H9 (cell line): ENCODE measurements around the gene ARMC9. TPM values are rescaled to one million over a fixed set of nuclear protein-coding genes. Genes with fewer than 3 reads are reported as not detected.
A peak's percentile ranks its signal among the peaks of the same experiment; 100 is the strongest.

ENCODE experiments used
- DNase-seq: peaks from one replicate; pipeline ENCODE4 v3.0.0-alpha.2; 2017
- H2AFZ ChIP-seq: one replicate; pipeline ENCODE4 v1.6.1; 2013; ENCODE audit warnings: mild to moderate bottlenecking, low read length, control low read depth, moderate library complexity
- H2AK5ac ChIP-seq: 2 replicates; pipeline ENCODE4 v1.6.1; 2013; ENCODE audit warnings: low read length, control low read depth, mixed read lengths; ENCODE audit not compliant: insufficient read length
- H2BK120ac ChIP-seq: one replicate; pipeline ENCODE4 v1.6.1; 2013; ENCODE audit warnings: low read depth, mild to moderate bottlenecking, low read length, control low read depth, inconsistent platforms; ENCODE audit not compliant: poor library complexity, severe bottlenecking
- H2BK12ac ChIP-seq: 2 replicates; pipeline ENCODE4 v1.6.1; 2013; ENCODE audit warnings: low read length, control low read depth, mixed read lengths, low read depth; ENCODE audit not compliant: insufficient read length
- H2BK15ac ChIP-seq: 2 replicates; pipeline ENCODE4 v1.6.1; 2013; ENCODE audit warnings: low read depth, low read length, control low read depth
- H2BK20ac ChIP-seq: one replicate; pipeline ENCODE4 v1.6.1; 2013; ENCODE audit warnings: low read depth, mild to moderate bottlenecking, low read length, control low read depth, inconsistent platforms; ENCODE audit not compliant: poor library complexity, severe bottlenecking
- H2BK5ac ChIP-seq: 2 replicates; pipeline ENCODE4 v1.6.1; 2013; ENCODE audit warnings: low read length, control low read depth, mixed read lengths; ENCODE audit not compliant: insufficient read length
- H3K14ac ChIP-seq: 2 replicates; pipeline ENCODE4 v1.6.1; 2013; ENCODE audit warnings: low read length, control low read depth; ENCODE audit not compliant: insufficient read depth
- H3K18ac ChIP-seq: 2 replicates; pipeline ENCODE4 v1.6.1; 2013; ENCODE audit warnings: low read depth, mild to moderate bottlenecking, mixed read lengths, low read length, control low read depth; ENCODE audit not compliant: insufficient read length
- H3K23ac ChIP-seq: 2 replicates; pipeline ENCODE4 v1.6.1; 2013; ENCODE audit warnings: low read length, control low read depth, mixed read lengths, low read depth; ENCODE audit not compliant: insufficient read length
- H3K23me2 ChIP-seq: 2 replicates; pipeline ENCODE4 v1.6.1; 2013; ENCODE audit warnings: low read depth, mild to moderate bottlenecking, mixed read lengths, low read length, control low read depth; ENCODE audit not compliant: insufficient read length, poor library complexity, severe bottlenecking
- H3K27ac ChIP-seq: 2 replicates; pipeline ENCODE4 v1.5.1; 2013; ENCODE audit warnings: low read length, control low read depth, mixed read lengths, low read depth; ENCODE audit not compliant: insufficient read length
- H3K27me3 ChIP-seq: 2 replicates; pipeline ENCODE4 v1.6.1; 2013; ENCODE audit warnings: low read length, control low read depth, inconsistent platforms; ENCODE audit not compliant: insufficient read depth
- H3K4ac ChIP-seq: 2 replicates; pipeline ENCODE4 v1.6.1; 2013; ENCODE audit warnings: low read depth, mild to moderate bottlenecking, control low read depth, inconsistent platforms, low read length, moderate library complexity
- H3K4me1 ChIP-seq: 2 replicates; pipeline ENCODE4 v1.6.1; 2013; ENCODE audit warnings: low read length, control low read depth, inconsistent platforms; ENCODE audit not compliant: insufficient read depth
- H3K4me2 ChIP-seq: 2 replicates; pipeline ENCODE4 v1.6.1; 2013; ENCODE audit warnings: low read length, control low read depth, mixed read lengths; ENCODE audit not compliant: insufficient read length, insufficient read depth
- H3K56ac ChIP-seq: 2 replicates; pipeline ENCODE4 v1.6.1; 2013; ENCODE audit warnings: low read depth, mild to moderate bottlenecking, mixed read lengths, low read length, control low read depth; ENCODE audit not compliant: insufficient read length
- H3K79me1 ChIP-seq: 2 replicates; pipeline ENCODE4 v1.6.1; 2013; ENCODE audit warnings: low read depth, mild to moderate bottlenecking, moderate library complexity, low read length, control low read depth, inconsistent platforms; ENCODE audit not compliant: insufficient read depth, poor library complexity, severe bottlenecking
- H3K79me2 ChIP-seq: 2 replicates; pipeline ENCODE4 v1.6.1; 2013; ENCODE audit warnings: low read length, control low read depth, inconsistent platforms; ENCODE audit not compliant: insufficient read depth
- H3K9ac ChIP-seq: 2 replicates; pipeline ENCODE4 v1.6.1; 2013; ENCODE audit warnings: low read length, control low read depth, mixed read lengths; ENCODE audit not compliant: insufficient read length; ENCODE audit errors: extremely low read depth
- H3K9me3 ChIP-seq: one replicate; pipeline ENCODE4 v1.6.1; 2013; ENCODE audit warnings: low read depth, low read length, inconsistent platforms; ENCODE audit not compliant: control insufficient read depth
- H3T11ph ChIP-seq: one replicate; pipeline ENCODE4 v1.6.1; 2013; ENCODE audit warnings: mild to moderate bottlenecking, low read length, control low read depth, inconsistent platforms
- H4K20me1 ChIP-seq: one replicate; pipeline ENCODE4 v1.6.1; 2013; ENCODE audit not compliant: control insufficient read depth, insufficient read length, insufficient read depth
- H4K5ac ChIP-seq: 2 replicates; pipeline ENCODE4 v1.6.1; 2013; ENCODE audit warnings: low read depth, mild to moderate bottlenecking, mixed read lengths, low read length, control low read depth; ENCODE audit not compliant: insufficient read length
- H4K8ac ChIP-seq: replicated peaks from 2 replicates; pipeline ENCODE4 v1.6.1; 2013; ENCODE audit warnings: low read length, control low read depth, mixed read lengths, low read depth; ENCODE audit not compliant: insufficient read length
- H4K91ac ChIP-seq: 2 replicates; pipeline ENCODE4 v1.6.1; 2013; ENCODE audit warnings: low read depth, mild to moderate bottlenecking, moderate library complexity, mixed read lengths, low read length, control low read depth; ENCODE audit not compliant: insufficient read length
- H3K27ac Mint-ChIP-seq, 3 experiments: 2 replicates in 2 of 3; 3 replicates in 1 of 3; pipeline ENCODE4 v1.8.0; 2020 to 2021; ENCODE audit warnings: mixed read lengths in 3 of 3, mild to moderate bottlenecking in 1 of 3, moderate library complexity in 1 of 3
- H3K27me3 Mint-ChIP-seq: 2 replicates; pipeline ENCODE4 v1.8.0; 2021; ENCODE audit warnings: low read depth, mild to moderate bottlenecking, moderate library complexity, mixed read lengths
- H3K36me3 Mint-ChIP-seq, 3 experiments: 2 replicates in 2 of 3; 3 replicates in 1 of 3; pipeline ENCODE4 v1.8.0; 2020 to 2021; ENCODE audit warnings: low read depth in 3 of 3, mixed read lengths in 3 of 3; ENCODE audit not compliant: insufficient read depth in 1 of 3
- H3K4me1 Mint-ChIP-seq, 2 experiments: 2 replicates each; pipeline ENCODE4 v1.8.0; 2020; ENCODE audit warnings: mixed read lengths in 2 of 2
- H3K4me3 Mint-ChIP-seq, 2 experiments: 2 replicates in 1 of 2; 3 replicates in 1 of 2; pipeline ENCODE4 v1.8.0; 2020 to 2021; ENCODE audit warnings: mild to moderate bottlenecking in 2 of 2, mixed read lengths in 2 of 2, moderate library complexity in 1 of 2
- H3K9me3 Mint-ChIP-seq, 2 experiments: 2 replicates in 1 of 2; 3 replicates in 1 of 2; pipeline ENCODE4 v1.8.0; 2020; ENCODE audit warnings: mild to moderate bottlenecking in 2 of 2, mixed read lengths in 2 of 2, moderate library complexity in 1 of 2
- WGBS: extraction: QIAGEN DNeasy Blood & Tissue Kit; methylation state at CpG from one replicate; pipeline ENCODE4 v1.1.7; 2013; ENCODE audit warnings: missing lambda C conversion rate, low lambda C conversion rate, mixed read lengths; ENCODE audit not compliant: insufficient read length; ENCODE audit errors: extremely low coverage; 5-methylcytosine and 5-hydroxymethylcytosine counted together
- total RNA-seq: library from RNA; stranded (reverse); gene quantifications from 2 replicates; pipeline ENCODE4 v1.2.1, GENCODE V29; 2021
- TF ChIP-seq, protein P1 (sequence below): fragments of 200-600 bp; sonication (generic); conservative IDR thresholded peaks from 3 replicates; pipeline ENCODE4 v1.8.0; 2021; ENCODE audit warnings: antibody characterized with exemption, mild to moderate bottlenecking

The ARMC9 gene
- total RNA-seq, 1 experiment from 2014 or later, result 37.6 TPM

DNA sequence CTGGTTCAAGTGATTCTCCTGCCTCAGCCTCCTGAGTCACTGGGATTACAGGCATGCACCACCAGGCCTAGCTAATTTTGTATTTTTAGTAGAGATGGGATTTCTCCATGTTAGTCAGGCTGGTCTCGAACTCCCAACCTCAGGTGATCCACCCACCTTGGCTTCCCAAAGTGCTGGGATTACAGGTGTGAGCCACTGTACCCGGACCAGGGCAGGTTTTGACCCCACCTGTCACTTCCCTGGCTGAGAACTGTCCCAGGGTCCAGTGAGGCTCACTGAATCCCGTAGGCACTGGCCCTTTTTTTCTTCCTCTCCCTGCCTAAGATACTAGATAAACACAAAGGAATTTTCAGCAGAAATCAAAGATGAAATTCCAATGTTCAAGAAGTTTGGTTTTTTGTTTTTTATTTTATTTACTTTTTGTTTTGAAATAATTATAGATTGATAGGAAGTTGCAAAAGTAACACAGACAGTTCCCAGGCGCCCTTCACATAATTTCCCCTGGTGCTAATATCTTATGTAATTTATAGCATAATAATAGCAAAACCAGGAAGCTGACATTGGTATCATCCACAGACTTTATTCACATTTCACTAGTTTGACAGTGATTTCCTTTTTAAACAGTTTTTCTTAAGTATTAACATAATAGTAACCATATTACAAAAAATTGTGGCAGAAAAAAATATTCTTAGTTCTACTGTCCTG, 144.7 kb downstream of the ARMC9 start:
- Histone ChIP-seq H3K27me3 (no peaks in the 10 kb centered on the region), H3K79me1 (no peaks in the 10 kb centered on the region), H3K9ac (no peak overlapping the region), H4K91ac (no peak overlapping the region), H3K4me2 (no peak overlapping the region), H2AFZ (no peak overlapping the region), H2AK5ac (no peak overlapping the region), H4K20me1 (no peaks in the 10 kb centered on the region), H3K4ac (no peak overlapping the region), H2BK12ac (no peak overlapping the region), H3K27ac (no peak overlapping the region), H3K9me3 (no peaks in the 10 kb centered on the region), H4K8ac (no peak overlapping the region), H3K23me2 (no peaks in the 10 kb centered on the region), H2BK5ac (no peak overlapping the region), H2BK120ac (no peak overlapping the region), H3K56ac (no peak overlapping the region), H3K4me1 (no peaks in the 10 kb centered on the region), H3T11ph (no peak overlapping the region), H4K5ac (no peak overlapping the region), H3K23ac (no peak overlapping the region), H2BK15ac (no peak overlapping the region), H3K18ac (no peak overlapping the region), H3K14ac (no peak overlapping the region), H3K79me2 (no peaks in the 10 kb centered on the region), H2BK20ac (no peak overlapping the region)
- no peak for DNase-seq
- Mint-ChIP-seq H3K9me3 (no peaks in the 10 kb centered on the region), H3K4me1 (peaks cover 11 to 18% of the 10 kb centered on the region in 2 experiments), H3K27me3 (no peaks in the 10 kb centered on the region), H3K36me3 (peaks cover 5 to 13% (median 10%) of the 10 kb centered on the region in 3 experiments; a peak in 5 of 7 replicates), H3K27ac (peak overlapping the region in 1 of 3 experiments; percentile 67; a peak in 2 of 7 replicates), H3K4me3 (no peak overlapping the region)
- WGBS, result no CpG with 5 or more reads among the region's 4 CpGs
- TF ChIP-seq, protein P1, sequence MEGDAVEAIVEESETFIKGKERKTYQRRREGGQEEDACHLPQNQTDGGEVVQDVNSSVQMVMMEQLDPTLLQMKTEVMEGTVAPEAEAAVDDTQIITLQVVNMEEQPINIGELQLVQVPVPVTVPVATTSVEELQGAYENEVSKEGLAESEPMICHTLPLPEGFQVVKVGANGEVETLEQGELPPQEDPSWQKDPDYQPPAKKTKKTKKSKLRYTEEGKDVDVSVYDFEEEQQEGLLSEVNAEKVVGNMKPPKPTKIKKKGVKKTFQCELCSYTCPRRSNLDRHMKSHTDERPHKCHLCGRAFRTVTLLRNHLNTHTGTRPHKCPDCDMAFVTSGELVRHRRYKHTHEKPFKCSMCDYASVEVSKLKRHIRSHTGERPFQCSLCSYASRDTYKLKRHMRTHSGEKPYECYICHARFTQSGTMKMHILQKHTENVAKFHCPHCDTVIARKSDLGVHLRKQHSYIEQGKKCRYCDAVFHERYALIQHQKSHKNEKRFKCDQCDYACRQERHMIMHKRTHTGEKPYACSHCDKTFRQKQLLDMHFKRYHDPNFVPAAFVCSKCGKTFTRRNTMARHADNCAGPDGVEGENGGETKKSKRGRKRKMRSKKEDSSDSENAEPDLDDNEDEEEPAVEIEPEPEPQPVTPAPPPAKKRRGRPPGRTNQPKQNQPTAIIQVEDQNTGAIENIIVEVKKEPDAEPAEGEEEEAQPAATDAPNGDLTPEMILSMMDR, result no peak
